ENCODE data around the gene C2CD2.

GRCh38 chr21:41854426-41854995, 99.3 kb downstream of the C2CD2 start:
- TF ChIP-seq CTCF (IDR thresholded peaks at IDR 0.05) (no peak), POLR2AphosphoS5 (IDR thresholded peaks at IDR 0.05) (no peak), POLR2A (IDR thresholded peaks at IDR 0.05) (no peak)

All from prostate gland (tissue), 2 donors.